Muscle of leg (tissue), 16 donors: ENCODE data around the gene PPRC1. TPM values are rescaled to one million over a fixed set of nuclear protein-coding genes. Genes with fewer than 3 reads are reported as not detected.

Source experiments
- DNase-seq: peaks from one replicate; pipeline ENCODE4 v3.0.0; 2013
- H3K27ac ChIP-seq: one replicate; pipeline ENCODE4 v1.5.1; 2013; ENCODE audit warnings: mild to moderate bottlenecking, low read length, control low read depth
- H3K27me3 ChIP-seq: one replicate; pipeline ENCODE4 v1.6.1; 2013; ENCODE audit warnings: low read length; ENCODE audit not compliant: control insufficient read depth, insufficient read depth
- H3K36me3 ChIP-seq: one replicate; pipeline ENCODE4 v1.6.1; 2013; ENCODE audit warnings: low read length; ENCODE audit not compliant: control insufficient read depth, insufficient read depth
- H3K4me1 ChIP-seq: one replicate; pipeline ENCODE4 v1.6.1; 2013; ENCODE audit warnings: low read length; ENCODE audit not compliant: control insufficient read depth, insufficient read depth
- H3K4me3 ChIP-seq: one replicate; pipeline ENCODE4 v1.5.1; 2013; ENCODE audit warnings: low read length, control low read depth
- H3K9me3 ChIP-seq: replicated peaks from 2 replicates; pipeline ENCODE4 v1.6.1; 2013; ENCODE audit warnings: low read depth, low read length; ENCODE audit not compliant: control insufficient read depth
- WGBS: methylation state at CpG from one replicate; pipeline ENCODE4 v1.1.5; 2013; ENCODE audit warnings: missing lambda C conversion rate; ENCODE audit not compliant: insufficient coverage; 5-methylcytosine and 5-hydroxymethylcytosine counted together
- long read RNA-seq, 11 donors: transcript quantifications; one replicate each; lab custom pipeline, GENCODE V29; 2026
- polyA plus RNA-seq, 8 donors: library from polyadenylated mRNA; unstranded; fragments of 120-200 nt; gene quantifications; one replicate each; pipeline versions ENCODE4 v1.2.1 to v1.2.3, GENCODE V29; 2013; ENCODE audit warnings: inconsistent platforms in 1 of 8, low replicate concordance in 1 of 8; ENCODE audit not compliant: insufficient read length in 8 of 8, insufficient read depth in 1 of 8
- total RNA-seq: library from RNA; stranded (reverse); fragments of 120-200 nt; gene quantifications from one replicate; pipeline ENCODE4 v1.2.4, GENCODE V29; 2013

PPRC1 gene, protein sequence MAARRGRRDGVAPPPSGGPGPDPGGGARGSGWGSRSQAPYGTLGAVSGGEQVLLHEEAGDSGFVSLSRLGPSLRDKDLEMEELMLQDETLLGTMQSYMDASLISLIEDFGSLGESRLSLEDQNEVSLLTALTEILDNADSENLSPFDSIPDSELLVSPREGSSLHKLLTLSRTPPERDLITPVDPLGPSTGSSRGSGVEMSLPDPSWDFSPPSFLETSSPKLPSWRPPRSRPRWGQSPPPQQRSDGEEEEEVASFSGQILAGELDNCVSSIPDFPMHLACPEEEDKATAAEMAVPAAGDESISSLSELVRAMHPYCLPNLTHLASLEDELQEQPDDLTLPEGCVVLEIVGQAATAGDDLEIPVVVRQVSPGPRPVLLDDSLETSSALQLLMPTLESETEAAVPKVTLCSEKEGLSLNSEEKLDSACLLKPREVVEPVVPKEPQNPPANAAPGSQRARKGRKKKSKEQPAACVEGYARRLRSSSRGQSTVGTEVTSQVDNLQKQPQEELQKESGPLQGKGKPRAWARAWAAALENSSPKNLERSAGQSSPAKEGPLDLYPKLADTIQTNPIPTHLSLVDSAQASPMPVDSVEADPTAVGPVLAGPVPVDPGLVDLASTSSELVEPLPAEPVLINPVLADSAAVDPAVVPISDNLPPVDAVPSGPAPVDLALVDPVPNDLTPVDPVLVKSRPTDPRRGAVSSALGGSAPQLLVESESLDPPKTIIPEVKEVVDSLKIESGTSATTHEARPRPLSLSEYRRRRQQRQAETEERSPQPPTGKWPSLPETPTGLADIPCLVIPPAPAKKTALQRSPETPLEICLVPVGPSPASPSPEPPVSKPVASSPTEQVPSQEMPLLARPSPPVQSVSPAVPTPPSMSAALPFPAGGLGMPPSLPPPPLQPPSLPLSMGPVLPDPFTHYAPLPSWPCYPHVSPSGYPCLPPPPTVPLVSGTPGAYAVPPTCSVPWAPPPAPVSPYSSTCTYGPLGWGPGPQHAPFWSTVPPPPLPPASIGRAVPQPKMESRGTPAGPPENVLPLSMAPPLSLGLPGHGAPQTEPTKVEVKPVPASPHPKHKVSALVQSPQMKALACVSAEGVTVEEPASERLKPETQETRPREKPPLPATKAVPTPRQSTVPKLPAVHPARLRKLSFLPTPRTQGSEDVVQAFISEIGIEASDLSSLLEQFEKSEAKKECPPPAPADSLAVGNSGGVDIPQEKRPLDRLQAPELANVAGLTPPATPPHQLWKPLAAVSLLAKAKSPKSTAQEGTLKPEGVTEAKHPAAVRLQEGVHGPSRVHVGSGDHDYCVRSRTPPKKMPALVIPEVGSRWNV (N-terminal part only)
- 12.9 TPM for total RNA-seq
- 10 to 100 TPM; 29.2 to 39.1 (median 31.2) TPM for polyA plus RNA-seq
- long read RNA-seq, donor 1 = 0 reads
- long read RNA-seq, donor 2, full-length matches to known transcripts = 1 of 1 reads
- long read RNA-seq, donor 2, partial matches to known transcripts = 0 of 1 reads
- long read RNA-seq, donor 2, other reads (novel, unspliced or antisense) = 0 of 1 reads
- long read RNA-seq, donor 3, full-length matches to known transcripts = 2 of 22 reads
- long read RNA-seq, donor 3, partial matches to known transcripts = 20 of 22 reads
- long read RNA-seq, donor 3, other reads (novel, unspliced or antisense) = 0 of 22 reads
- long read RNA-seq, donor 4, partial matches to known transcripts = 0 of 3 reads
- long read RNA-seq, donor 4, other reads (novel, unspliced or antisense) = 0 of 3 reads
- long read RNA-seq, donor 5, partial matches to known transcripts = 8 of 11 reads
- long read RNA-seq, donor 5, other reads (novel, unspliced or antisense) = 0 of 11 reads
- long read RNA-seq, donor 6, partial matches to known transcripts = 0 of 1 reads
- long read RNA-seq, donor 6, other reads (novel, unspliced or antisense) = 0 of 1 reads
- long read RNA-seq, donor 7, partial matches to known transcripts = 0 of 1 reads
- long read RNA-seq, donor 7, other reads (novel, unspliced or antisense) = 0 of 1 reads
- long read RNA-seq, donor 8, partial matches to known transcripts = 0 of 2 reads
- long read RNA-seq, donor 8, other reads (novel, unspliced or antisense) = 0 of 2 reads
- long read RNA-seq, donor 9, partial matches to known transcripts = 0 of 2 reads
- long read RNA-seq, donor 9, other reads (novel, unspliced or antisense) = 0 of 2 reads
- long read RNA-seq, donor 10, partial matches to known transcripts = 0 of 1 reads
- long read RNA-seq, donor 10, other reads (novel, unspliced or antisense) = 0 of 1 reads
- long read RNA-seq, donor 11, partial matches to known transcripts = 0 of 2 reads
- long read RNA-seq, donor 11, other reads (novel, unspliced or antisense) = 0 of 2 reads

DNA sequence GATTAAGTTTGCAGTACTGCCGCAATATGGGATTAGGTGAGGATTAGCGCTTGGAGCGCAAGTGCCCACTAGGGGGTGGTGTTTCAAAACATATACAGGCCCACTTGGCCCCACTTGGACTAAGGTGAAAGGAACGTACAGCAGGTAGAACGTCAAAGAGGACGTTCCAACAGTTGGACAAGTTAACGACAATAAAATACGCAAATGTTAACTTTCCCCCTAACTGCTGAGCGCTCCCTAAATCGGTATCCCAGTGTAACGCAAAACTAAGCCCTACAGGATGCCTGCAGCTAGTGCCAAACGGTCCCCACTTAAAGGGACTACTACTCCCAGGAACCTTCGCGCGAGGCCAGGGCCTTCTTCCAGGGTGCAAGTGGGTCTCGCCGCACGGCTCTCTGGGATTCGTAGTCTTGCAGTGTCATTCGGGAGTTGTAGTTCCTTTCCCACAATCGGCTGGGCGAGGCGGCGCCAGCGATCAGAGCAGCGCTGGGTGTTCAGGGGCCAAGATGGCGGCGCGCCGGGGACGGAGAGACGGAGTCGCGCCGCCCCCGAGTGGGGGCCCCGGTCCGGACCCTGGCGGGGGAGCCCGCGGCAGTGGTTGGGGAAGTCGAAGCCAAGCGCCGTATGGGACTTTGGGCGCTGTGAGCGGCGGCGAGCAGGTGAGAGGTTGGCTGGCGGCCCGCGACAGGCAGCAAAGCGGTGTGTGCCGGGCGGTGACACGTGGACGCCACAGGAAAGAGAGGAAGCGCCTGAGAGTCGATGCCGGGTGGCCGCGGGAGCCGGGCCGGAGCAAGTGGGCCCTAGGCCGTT is at the start of gene PPRC1:
Gene PPRC1, plus strand, starts transcription at position 478 of the 810 bp plus-strand sequence. Its CDS starts 29 bp downstream, at position 507.
- WGBS = under 1% methylated on average over 56 of the region's 64 CpGs
- H3K27ac ChIP-seq = peak within 1 kb of the TSS; percentile 98
- no peaks in the 10 kb centered on the region for H3K27me3 ChIP-seq
- H3K36me3 ChIP-seq = peaks cover 6% of the 10 kb centered on the region
- no peaks in the 10 kb centered on the region for H3K9me3 ChIP-seq
- H3K4me3 ChIP-seq = peak within 1 kb of the TSS; percentile 99
- peak; percentile 100 for DNase-seq
- H3K4me1 ChIP-seq = peaks cover 28% of the 10 kb centered on the region

GRCh38 chr10:102083541-102083940 is 49.3 kb upstream of the PPRC1 start:
- no peaks in the 10 kb centered on the region for H3K36me3 ChIP-seq
- H3K4me1 ChIP-seq = no peaks in the 10 kb centered on the region
- no peak overlapping the region for H3K4me3 ChIP-seq
- H3K27me3 ChIP-seq = no peaks in the 10 kb centered on the region
- no CpG with 5 or more reads among the region's 3 CpGs for WGBS
- no peak overlapping the region for H3K27ac ChIP-seq
- DNase-seq = no peak
- H3K9me3 ChIP-seq = no peaks in the 10 kb centered on the region

- H3K9me3 ChIP-seq = no peaks in the 10 kb centered on the region
- no peak overlapping the region for H3K27ac ChIP-seq
- no peak for DNase-seq
- H3K36me3 ChIP-seq = no peaks in the 10 kb centered on the region
- H3K4me1 ChIP-seq = no peaks in the 10 kb centered on the region
- H3K27me3 ChIP-seq = no peaks in the 10 kb centered on the region
- no peak overlapping the region for H3K4me3 ChIP-seq
- 80% methylated on average over 1 of the region's 3 CpGs for WGBS
Observed at GRCh38 chr10:102085336-102085735, 47.5 kb upstream of the PPRC1 start.

GRCh38 chr10:102086196-102086595 is 46.6 kb upstream of the PPRC1 start:
- Histone ChIP-seq H3K9me3 (no peaks in the 10 kb centered on the region), H3K4me3 (no peak overlapping the region), H3K4me1 (no peaks in the 10 kb centered on the region), H3K27me3 (no peaks in the 10 kb centered on the region), H3K27ac (no peak overlapping the region), H3K36me3 (no peaks in the 10 kb centered on the region)
- DNase-seq = no peak
- WGBS = 92% methylated on average over 2 of the region's 8 CpGs

- Histone ChIP-seq H3K4me1 (no peaks in the 10 kb centered on the region), H3K4me3 (no peak overlapping the region), H3K27me3 (no peaks in the 10 kb centered on the region), H3K36me3 (no peaks in the 10 kb centered on the region), H3K9me3 (no peaks in the 10 kb centered on the region), H3K27ac (no peak overlapping the region)
- no peak for DNase-seq
- no CpG with 5 or more reads among the region's 2 CpGs for WGBS
Observed at GRCh38 chr10:102090772-102091171, 42.1 kb upstream of the PPRC1 start.

- Histone ChIP-seq H3K4me1 (no peaks in the 10 kb centered on the region), H3K36me3 (peaks cover 2% of the 10 kb centered on the region), H3K27me3 (no peaks in the 10 kb centered on the region), H3K9me3 (no peaks in the 10 kb centered on the region), H3K4me3 (no peak overlapping the region), H3K27ac (no peak overlapping the region)
- no peak for DNase-seq
- 93% methylated on average over 4 of the region's 7 CpGs for WGBS
Observed at GRCh38 chr10:102096449-102096848, 36.4 kb upstream of the PPRC1 start.

- DNase-seq = no peak
- no peak overlapping the region for H3K27ac ChIP-seq
- H3K36me3 ChIP-seq = peaks cover 5% of the 10 kb centered on the region
- H3K4me1 ChIP-seq = peaks cover 4% of the 10 kb centered on the region
- no peak overlapping the region for H3K4me3 ChIP-seq
- WGBS = 93% methylated on average over 3 of the region's 5 CpGs
- H3K9me3 ChIP-seq = no peaks in the 10 kb centered on the region
- H3K27me3 ChIP-seq = no peaks in the 10 kb centered on the region
Observed at GRCh38 chr10:102101152-102101551, 31.7 kb upstream of the PPRC1 start.

GRCh38 chr10:102102421-102102820 is 30.4 kb upstream of the PPRC1 start:
- no peak overlapping the region for H3K27ac ChIP-seq
- H3K4me1 ChIP-seq = peaks cover 12% of the 10 kb centered on the region
- DNase-seq = no peak
- no peaks in the 10 kb centered on the region for H3K9me3 ChIP-seq
- WGBS = 78% methylated on average over 1 of the region's 1 CpG
- no peaks in the 10 kb centered on the region for H3K27me3 ChIP-seq
- peaks cover 16% of the 10 kb centered on the region for H3K36me3 ChIP-seq
- H3K4me3 ChIP-seq = no peak overlapping the region
